K562 (cell line): Measurements from ENCODE around the gene AGFG2. TPM values are rescaled to one million over a fixed set of nuclear protein-coding genes. Genes with fewer than 3 reads are reported as not detected.

Experiments used
- ATF3 ChIP-seq, 2 experiments: fragments of 450-650 bp in 1 of 2; sonication (generic) in 1 of 2; formaldehyde crosslinking in 1 of 2; IDR thresholded peaks in 1 of 2; conservative IDR thresholded peaks in 1 of 2; 2 replicates each; pipeline versions ENCODE4 v1.6.1 to v1.8.1; 2016 to 2023; ENCODE audit warnings: mild to moderate bottlenecking in 2 of 2, moderate library complexity in 2 of 2, inconsistent platforms in 1 of 2, missing genetic modification reagents in 1 of 2
- BRF1 ChIP-seq: IDR thresholded peaks from 3 replicates; pipeline ENCODE4 v1.6.1; 2011; ENCODE audit warnings: borderline replicate concordance, mild to moderate bottlenecking; ENCODE audit not compliant: insufficient read length; ENCODE audit errors: extremely low read depth
- E2F6 ChIP-seq, 2 experiments: IDR thresholded peaks; 2 replicates each; pipeline ENCODE4 v1.6.1; 2011; ENCODE audit warnings: borderline replicate concordance in 1 of 2, control low read depth in 1 of 2, low read depth in 1 of 2, low read length in 1 of 2, mild to moderate bottlenecking in 1 of 2, mixed read lengths in 1 of 2, moderate library complexity in 1 of 2; ENCODE audit not compliant: insufficient read depth in 1 of 2, insufficient read length in 1 of 2, poor library complexity in 1 of 2, severe bottlenecking in 1 of 2; ENCODE audit errors: extremely low read depth in 1 of 2
- HCFC1 ChIP-seq: IDR thresholded peaks from 2 replicates; pipeline ENCODE4 v1.6.1; 2012; ENCODE audit warnings: low read depth, low read length, improper control_type of control experiment
- HIVEP1 ChIP-seq: fragments of 250-450 bp; sonication (Bioruptor Pico); IDR thresholded peaks from 2 replicates; pipeline ENCODE4 v1.4.0; 2020; ENCODE audit warnings: mild to moderate bottlenecking
- HNRNPLL ChIP-seq: fragments of 200-400 bp; formaldehyde crosslinking; IDR thresholded peaks from 2 replicates; pipeline ENCODE4 v1.6.1; 2017; ENCODE audit warnings: low read length, low read depth, mild to moderate bottlenecking; ENCODE audit not compliant: poor library complexity, severe bottlenecking
- IRF2 ChIP-seq: sonication (generic); formaldehyde crosslinking; IDR thresholded peaks from 2 replicates; pipeline ENCODE4 v1.8.1; 2022; ENCODE audit warnings: mild to moderate bottlenecking, missing genetic modification reagents
- TAF9B ChIP-seq: fragments of 450-650 bp; IDR thresholded peaks from 2 replicates; pipeline ENCODE4 v1.6.1; 2018; ENCODE audit warnings: mild to moderate bottlenecking; ENCODE audit not compliant: partially characterized antibody
- TEAD4 ChIP-seq, 2 experiments: sonication (generic) in 1 of 2; formaldehyde crosslinking in 1 of 2; IDR thresholded peaks; 2 replicates each; pipeline versions ENCODE4 v1.6.1 to v1.8.0; 2012 to 2022; ENCODE audit warnings: borderline replicate concordance in 1 of 2, inconsistent platforms in 1 of 2, low read length in 1 of 2, mild to moderate bottlenecking in 1 of 2, missing genetic modification reagents in 1 of 2
- polyA plus RNA-seq, 8 experiments: library from polyadenylated mRNA; depleted of rRNA in 4 of 8; stranded (reverse) in 5 of 8; unstranded in 3 of 8; fragments of >200 nt; fragmentation: Nextera tagmentation in 2 of 8; fragmentation: Illumina TruSeq in 1 of 8; extraction: Ambion mirVana in 2 of 8; extraction: Trizol in 1 of 8; gene quantifications; 2 replicates each; pipeline versions ENCODE4 v1.2.1 to v1.2.3, GENCODE V29; 2011 to 2014; ENCODE audit warnings: inconsistent platforms in 1 of 8, missing spikeins in 1 of 8
- total RNA-seq, 7 experiments: library from RNA; depleted of rRNA in 6 of 7; stranded (reverse); fragments of >200 nt in 6 of 7; fragmentation: Illumina TruSeq in 2 of 7; extraction: Trizol in 2 of 7; gene quantifications; 2 replicates each; pipeline versions ENCODE4 v1.2.1 to v1.2.3, GENCODE V29; 2011 to 2021; ENCODE audit warnings: low replicate concordance in 1 of 7

Gene AGFG2
- total and polyA plus RNA-seq, 9 of the 15 experiments (the other 6 are each of a cell fraction or from before 2014, with no cell fraction given), result 0.31 to 23.1 (median 6.5) TPM

GRCh38 chr7:100611983-100612729 is 73.2 kb downstream of the AGFG2 start, which contains the start of gene MOSPD3 (continued):
- TF ChIP-seq E2F6 (IDR thresholded peaks at IDR 0.05; ENCODE audit: borderline replicate concordance in 1 of 2, extremely low read depth in 1 of 2, insufficient read depth in 1 of 2, insufficient read length in 1 of 2, low read depth in 1 of 2, low read length in 1 of 2, poor library complexity in 1 of 2, severe bottlenecking in 1 of 2) (peak in 1 of 2 experiments; percentile 14), HCFC1 (peak; percentile 41), TEAD4 (IDR thresholded peaks at IDR 0.05; ENCODE audit: low read length) (no peak), TEAD4 (CRISPR knock-in tag; IDR thresholded peaks at IDR 0.05; ENCODE audit: borderline replicate concordance) (no peak), HNRNPLL (peak; percentile 38), ATF3 (IDR thresholded peaks at IDR 0.05) (peak; percentile 99), ATF3 (CRISPR knock-in tag; conservative IDR thresholded peaks at IDR 0.05) (peak; percentile 79; the same call in 1 of the 2 replicates), IRF2 (CRISPR knock-in tag) (no peak), BRF1 (no peak), TAF9B (no peak), HIVEP1 (CRISPR knock-in tag) (no peak)
